KOPT-K1 (cell line): ENCODE results near the gene MYL3.

Experiments
- H3K27ac ChIP-seq: fragments of 200-600 bp; sonication (generic); 2 replicates; pipeline ENCODE4 v1.5.1; 2016; ENCODE audit warnings: antibody characterized with exemption, mild to moderate bottlenecking, low read depth, low read length; ENCODE audit not compliant: poor library complexity, severe bottlenecking
- H3K36me3 ChIP-seq: fragments of 200-600 bp; sonication (generic); 2 replicates; pipeline ENCODE4 v1.5.1; 2017; ENCODE audit warnings: antibody characterized with exemption, mild to moderate bottlenecking, low read length, moderate library complexity; ENCODE audit not compliant: insufficient read depth
- H3K9me3 ChIP-seq: fragments of 200-600 bp; sonication (generic); 2 replicates; pipeline ENCODE4 v1.5.1; 2017; ENCODE audit warnings: antibody characterized with exemption, low read length, mild to moderate bottlenecking; ENCODE audit not compliant: insufficient read depth, poor library complexity, severe bottlenecking

MYL3 gene

DNA sequence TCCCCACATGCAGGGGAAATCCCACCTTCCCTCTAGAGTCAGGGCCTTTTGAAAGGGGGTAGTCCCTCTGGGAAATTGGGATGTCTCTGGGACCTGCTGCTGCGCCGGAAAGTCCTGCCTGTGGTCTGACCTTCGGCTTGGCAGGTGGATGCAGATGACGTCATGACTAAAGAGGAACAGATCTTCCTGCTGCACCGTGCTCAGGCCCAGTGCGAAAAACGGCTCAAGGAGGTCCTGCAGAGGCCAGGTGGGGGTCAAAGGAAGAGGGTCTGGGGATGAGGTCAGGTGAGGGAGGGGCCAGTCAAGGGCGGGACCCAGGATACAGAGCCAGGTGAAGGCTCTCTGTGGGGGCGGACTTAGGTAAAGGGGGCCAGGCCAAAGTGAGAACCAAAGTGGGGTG is 30.5 kb upstream of the MYL3 start:
- Histone ChIP-seq H3K36me3 (no peaks in the 10 kb centered on the region), H3K9me3 (no peaks in the 10 kb centered on the region), H3K27ac (no peak overlapping the region)

DNA sequence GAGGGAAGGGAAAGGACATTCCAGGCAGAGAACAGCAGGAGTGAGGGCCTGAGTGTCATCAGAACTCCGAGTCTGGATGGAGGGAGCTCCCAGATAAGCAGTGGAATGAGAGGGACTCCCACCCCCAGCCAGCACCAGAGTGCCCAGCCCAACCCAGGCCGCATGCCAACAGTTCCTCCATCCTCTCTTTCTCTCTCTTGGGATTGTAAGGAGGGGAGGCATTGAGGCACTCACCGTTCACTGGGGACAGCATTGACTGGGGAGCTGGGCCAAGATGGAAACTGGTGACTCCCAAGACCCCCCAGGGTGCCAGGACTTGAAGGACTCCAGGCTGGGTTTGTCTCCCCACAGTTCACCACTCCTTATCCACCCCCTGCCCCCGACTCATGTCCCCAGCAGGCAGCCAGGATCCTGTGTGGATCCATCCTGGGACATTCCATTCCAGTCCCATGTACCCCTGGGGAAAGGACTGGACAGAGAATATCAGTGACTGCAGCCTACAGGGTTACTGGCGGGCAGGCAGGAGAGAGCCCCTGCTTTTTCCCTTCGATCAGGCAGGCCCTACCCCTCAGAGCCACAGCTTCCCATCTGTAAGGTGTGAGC is 30.0 kb upstream of the MYL3 start:
- Histone ChIP-seq H3K9me3 (no peaks in the 10 kb centered on the region), H3K27ac (no peak overlapping the region), H3K36me3 (no peaks in the 10 kb centered on the region)

DNA sequence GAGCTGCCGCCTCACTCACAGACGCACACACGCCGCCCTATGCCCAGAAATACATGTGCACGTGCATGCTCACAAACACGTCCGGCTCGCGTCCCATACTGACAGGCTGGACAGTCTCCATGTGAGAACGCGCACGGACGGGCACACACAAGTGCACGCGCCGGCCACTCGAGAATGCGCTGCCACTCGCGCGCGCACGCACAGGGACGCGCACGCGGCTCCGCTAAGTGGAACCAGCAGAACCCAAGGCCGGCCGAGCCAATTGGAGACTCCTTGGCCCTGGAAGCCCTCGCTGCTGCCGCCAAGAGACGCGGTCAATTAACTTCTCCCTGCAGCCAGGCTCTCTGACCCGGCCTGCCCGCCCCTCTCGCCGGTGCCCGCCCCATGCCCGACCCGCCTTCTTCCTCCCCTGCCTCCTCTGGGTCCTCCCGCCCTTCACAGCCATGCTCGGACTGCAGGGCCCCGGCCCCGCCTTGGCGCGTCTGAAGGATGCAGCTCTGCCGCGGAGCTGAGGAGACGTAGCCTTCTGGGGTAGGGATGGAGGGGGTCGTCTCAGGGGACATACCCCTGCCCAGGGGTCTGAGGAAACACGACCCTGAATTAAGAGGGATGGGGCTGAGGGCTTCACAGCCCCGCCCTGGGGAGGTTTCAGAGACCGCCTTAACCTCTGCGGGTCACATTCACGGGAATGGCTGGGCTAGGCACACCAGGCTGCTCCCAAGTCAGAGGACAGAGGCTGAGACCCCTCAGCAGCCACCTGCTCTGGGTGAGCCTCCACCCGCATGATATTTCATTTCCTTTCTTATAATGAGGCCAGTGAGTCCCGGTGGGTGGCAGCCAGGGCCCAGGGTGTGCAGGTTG is 29.3 kb upstream of the MYL3 start:
- H3K36me3 ChIP-seq: no peaks in the 10 kb centered on the region
- H3K9me3 ChIP-seq: no peaks in the 10 kb centered on the region
- no peak overlapping the region for H3K27ac ChIP-seq

DNA sequence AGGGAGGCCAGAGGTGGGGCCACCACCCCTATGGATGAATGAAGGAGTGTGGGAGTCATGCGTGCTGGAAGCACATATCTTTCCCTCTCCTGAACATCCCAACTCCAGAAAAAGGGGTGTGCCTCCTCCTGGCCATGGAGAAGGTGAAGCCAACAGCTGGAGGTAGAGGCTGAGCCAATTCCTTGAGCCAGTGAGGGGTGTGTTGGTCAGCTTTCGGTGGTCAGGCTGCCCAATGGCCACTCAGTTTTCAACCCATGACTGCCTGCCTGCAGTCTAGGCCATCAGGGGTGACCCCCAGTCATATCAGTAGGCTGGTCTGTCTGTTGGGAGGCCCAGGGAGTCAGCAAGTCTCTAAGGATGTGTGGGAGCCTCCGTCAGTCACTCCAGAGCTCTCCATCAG is 27.9 kb upstream of the MYL3 start:
- Histone ChIP-seq H3K27ac (no peak overlapping the region), H3K9me3 (no peaks in the 10 kb centered on the region), H3K36me3 (no peaks in the 10 kb centered on the region)

DNA sequence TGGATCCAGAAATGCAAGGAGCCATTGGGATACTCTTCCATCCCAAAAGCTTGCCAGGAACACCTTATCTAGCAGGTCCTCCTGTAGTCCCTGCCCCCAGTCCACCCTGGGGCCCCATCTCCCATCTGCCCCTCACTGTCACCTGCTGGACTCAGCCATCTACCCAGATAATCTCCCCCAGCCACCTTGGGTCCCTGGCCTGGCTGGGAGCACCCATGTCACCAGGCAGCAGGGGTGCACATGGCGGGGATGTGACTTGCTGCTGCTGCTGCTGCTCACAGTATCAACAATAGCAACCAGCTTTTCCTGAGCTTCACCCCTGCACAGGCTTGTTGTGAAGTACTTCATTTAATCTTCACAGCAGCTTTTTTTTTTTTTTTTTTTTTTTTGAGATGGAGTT is 26.9 kb upstream of the MYL3 start:
- no peaks in the 10 kb centered on the region for H3K9me3 ChIP-seq
- H3K36me3 ChIP-seq: no peaks in the 10 kb centered on the region
- H3K27ac ChIP-seq: no peak overlapping the region

DNA sequence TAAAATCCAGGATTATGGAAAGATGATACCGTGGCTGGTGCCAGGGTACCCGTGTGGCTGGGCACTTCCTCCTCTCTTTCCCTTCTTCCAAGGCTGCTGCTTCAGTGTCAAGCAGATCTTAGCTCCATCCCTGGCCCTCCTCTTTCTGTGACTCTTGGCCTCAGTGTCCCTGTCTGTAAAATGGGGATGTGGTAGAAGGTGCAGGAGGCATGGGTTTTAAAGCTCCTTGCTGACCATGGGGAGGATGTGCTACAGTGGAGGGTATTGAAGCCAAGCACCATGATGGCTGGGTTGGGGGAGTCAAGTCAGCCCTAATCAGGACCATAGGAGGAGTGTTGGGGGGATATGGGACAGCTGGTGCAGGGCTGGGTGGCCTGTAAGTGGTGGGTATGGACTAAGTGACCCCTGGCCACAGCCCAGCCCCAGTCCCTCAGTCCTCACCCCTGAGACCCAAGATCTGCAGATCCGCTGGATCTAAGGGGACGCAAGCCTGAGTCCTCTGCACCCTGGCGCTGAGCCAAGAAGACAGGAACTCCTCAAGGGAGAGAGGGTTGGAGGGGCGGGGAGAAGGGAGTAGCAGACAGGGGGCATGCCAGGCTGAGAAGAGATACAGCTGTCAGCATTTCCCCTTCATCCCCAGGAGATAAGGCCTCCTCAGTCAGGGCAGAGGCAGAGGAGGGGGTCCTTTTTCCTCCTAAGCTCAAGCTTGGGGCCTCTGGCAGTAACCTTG is 26.3 kb upstream of the MYL3 start:
- Histone ChIP-seq H3K9me3 (no peaks in the 10 kb centered on the region), H3K27ac (no peak overlapping the region), H3K36me3 (no peaks in the 10 kb centered on the region)

DNA sequence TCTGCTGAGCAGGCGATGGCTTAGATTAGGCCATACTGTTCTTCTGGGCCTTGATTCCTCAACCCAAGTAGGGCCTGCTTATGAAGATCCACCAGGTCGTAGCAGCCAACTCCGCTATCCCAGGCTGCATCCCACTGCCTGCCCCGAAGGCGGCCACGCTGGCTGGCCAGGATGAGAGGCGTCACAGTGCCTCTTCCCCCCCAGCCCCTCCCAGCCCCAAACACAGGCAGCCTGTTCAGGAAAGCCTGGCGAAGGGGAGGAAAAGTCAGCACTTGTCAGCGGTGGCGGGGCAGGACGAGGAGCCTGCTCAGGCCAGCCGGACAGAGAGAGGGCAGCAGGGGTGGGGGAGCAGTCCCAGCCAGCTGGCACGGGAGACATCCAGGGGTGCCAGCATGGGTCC is 25.5 kb upstream of the MYL3 start:
- no peaks in the 10 kb centered on the region for H3K36me3 ChIP-seq
- no peak overlapping the region for H3K27ac ChIP-seq
- no peaks in the 10 kb centered on the region for H3K9me3 ChIP-seq

DNA sequence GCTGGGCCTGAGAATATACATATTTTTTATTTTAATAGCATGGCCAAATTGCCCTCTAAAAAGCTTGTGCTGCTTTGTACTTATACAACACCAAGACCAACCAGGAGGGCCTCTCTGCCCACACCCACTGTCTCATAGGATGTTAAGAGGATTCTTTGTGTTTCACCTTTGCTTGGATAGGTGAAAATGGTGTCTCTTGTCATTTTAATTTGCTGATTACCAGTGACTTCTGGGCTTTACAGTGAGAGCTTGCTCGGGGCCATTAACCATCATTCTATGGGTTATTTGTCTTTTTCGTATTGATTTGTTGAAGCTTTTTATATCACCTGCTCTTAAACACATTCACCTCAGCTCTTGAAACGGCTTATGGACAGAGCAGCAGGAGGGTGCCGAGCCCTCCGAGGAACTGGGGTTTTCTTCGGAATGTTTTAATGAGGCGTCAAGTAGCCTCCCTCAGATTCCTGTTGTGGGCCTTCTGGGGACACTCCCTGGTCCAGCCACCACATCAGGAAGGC is 24.8 kb upstream of the MYL3 start:
- Histone ChIP-seq H3K36me3 (no peaks in the 10 kb centered on the region), H3K9me3 (no peaks in the 10 kb centered on the region), H3K27ac (no peak overlapping the region)

DNA sequence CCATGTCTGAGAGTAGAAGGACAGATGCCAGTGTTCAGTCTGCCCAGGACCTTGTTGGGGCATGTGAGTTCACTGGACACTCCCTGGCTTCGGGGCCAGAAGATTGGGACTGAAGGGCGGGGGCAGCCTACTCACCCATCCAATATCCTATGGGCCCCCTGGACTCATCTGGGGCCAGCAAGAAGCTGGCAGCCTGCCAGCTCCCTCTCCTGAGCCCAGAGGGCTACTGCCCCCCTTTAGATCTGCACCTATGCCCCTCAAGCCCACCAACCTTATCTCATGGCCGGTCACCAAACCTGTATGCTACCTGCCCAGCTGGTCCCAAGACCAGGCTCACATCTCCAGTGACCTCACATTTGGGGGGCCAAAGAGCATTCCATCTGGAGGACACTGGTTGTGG is 22.4 kb upstream of the MYL3 start:
- Histone ChIP-seq H3K27ac (no peak overlapping the region), H3K9me3 (no peaks in the 10 kb centered on the region), H3K36me3 (no peaks in the 10 kb centered on the region)

DNA sequence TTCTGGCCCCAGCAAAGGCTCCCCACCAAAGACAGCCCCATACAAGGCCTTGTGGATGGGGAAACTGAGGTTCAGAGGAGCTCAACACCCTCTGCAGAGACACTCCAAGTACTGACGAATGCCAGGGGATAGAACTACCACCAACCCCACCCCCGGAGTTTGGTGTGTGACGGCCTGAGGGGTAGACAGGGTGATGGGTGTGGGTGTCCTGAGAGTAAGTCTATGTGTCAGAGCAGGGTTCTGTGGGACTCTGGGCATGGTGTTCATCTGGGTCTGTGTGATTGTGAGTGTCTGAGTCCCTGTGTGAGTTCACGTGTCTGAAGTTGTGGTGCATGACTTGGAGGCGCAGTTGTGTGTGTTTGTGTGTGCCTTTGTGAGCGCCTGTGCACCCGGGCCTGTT is 21.7 kb upstream of the MYL3 start:
- no peaks in the 10 kb centered on the region for H3K9me3 ChIP-seq
- no peaks in the 10 kb centered on the region for H3K36me3 ChIP-seq
- no peak overlapping the region for H3K27ac ChIP-seq

DNA sequence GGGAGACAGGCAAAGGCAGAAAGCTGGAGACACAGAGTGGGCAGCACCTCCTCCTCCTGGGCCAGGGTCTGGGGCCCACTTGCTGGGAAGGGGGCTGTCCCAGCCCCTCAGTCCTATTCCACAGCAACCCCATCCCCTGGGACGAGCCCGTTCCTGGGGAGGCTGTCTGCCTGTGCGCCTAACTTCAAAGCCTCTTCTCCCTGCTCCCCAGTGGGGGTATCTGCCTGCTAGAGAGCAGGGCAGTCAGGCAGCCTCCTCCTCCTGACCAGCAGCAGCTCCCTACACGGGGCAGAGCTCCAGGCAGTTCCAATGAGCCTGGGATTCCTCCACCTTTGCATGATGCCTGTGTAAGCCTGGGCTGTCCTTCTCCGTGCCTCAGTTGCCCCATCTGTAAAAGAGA is 21.2 kb upstream of the MYL3 start:
- Histone ChIP-seq H3K9me3 (no peaks in the 10 kb centered on the region), H3K36me3 (no peaks in the 10 kb centered on the region), H3K27ac (no peak overlapping the region)

DNA sequence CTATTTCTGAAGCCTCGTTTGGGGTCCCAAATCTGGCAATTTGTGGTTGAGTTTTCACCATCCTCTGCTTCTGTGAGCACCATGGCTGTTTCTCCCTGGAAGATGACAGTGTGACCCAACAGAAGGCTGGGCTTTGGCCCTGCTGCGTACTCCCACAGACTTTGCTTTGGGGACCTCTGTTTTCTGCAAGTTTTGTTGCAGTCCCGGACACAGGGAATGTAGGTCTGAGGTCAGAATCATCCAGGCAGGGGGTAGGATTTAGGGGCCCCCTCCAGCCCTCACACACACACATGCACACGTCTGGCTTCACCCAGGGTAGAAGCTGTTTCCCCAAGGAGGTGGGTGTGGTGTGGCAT is 20.6 kb upstream of the MYL3 start:
- Histone ChIP-seq H3K9me3 (no peaks in the 10 kb centered on the region), H3K36me3 (no peaks in the 10 kb centered on the region), H3K27ac (no peak overlapping the region)

DNA sequence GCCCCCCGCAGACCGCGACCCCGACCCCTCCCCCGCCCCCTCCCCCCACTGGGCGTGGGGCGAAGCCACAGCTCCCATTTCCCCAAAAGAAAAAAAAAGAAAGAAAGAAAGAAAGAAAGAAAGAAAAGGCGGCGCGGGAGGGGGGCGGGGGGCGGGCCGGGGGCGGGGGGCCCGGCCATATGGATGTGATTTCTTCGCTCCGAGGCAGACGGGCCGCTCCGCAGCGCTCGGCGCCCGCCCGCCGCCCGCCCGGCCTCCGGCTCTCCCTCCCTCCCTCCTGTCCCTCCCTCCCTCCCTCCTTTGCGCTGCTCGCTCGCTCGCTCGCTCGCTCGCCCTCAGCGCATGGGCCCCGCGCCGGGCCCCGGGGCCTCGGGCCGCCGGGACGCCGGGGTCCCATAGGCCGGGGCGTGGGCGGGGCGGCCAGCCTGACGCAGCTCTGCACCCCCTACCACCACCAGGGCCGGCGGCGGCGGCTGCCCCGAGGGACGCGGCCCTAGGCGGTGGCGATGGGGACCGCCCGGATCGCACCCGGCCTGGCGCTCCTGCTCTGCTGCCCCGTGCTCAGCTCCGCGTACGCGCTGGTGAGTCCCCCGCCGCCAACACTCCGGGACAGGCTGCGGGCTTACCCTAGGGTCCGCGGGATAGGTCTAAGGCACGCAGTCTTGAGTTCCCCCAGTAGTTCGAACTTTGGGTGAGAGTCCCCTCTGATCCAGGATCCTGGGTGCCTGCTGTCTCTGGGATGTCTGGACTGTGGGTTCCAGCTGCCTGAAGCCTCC is 20.0 kb upstream of the MYL3 start:
- no peaks in the 10 kb centered on the region for H3K36me3 ChIP-seq
- no peak overlapping the region for H3K27ac ChIP-seq
- H3K9me3 ChIP-seq: no peaks in the 10 kb centered on the region

DNA sequence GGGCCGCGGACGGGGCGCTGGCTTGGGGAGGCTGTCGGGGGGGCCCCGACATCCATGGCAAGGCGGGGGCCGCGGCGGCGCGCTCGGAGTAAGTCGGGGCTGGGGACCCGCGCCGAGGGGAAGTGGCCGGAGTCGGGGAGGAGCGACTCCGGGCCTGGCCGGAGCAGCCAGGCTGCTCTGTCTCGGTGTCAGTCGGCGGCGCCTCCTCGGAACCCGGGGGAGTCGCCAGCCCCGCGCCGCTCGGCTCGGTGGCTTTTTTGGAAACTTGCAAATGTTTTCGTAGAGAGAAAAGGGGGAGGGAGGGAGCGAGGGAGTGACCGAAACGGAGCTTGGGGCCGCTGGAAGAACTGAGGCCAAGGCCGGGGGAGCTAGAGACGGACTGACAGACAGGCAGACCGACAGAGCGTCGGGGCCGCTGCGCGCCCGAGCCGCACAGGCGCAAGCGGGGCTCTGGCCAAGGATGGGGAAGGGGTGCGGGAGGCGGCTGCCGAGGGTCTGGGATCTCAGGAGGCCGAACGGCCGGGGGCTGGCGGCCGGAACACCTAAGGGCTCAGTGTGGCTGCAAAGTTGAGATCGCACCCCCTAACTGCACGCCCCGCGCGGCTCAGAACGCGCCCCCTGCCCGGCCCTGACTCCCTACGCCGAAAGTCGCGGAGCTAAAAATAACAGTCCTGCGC is 19.3 kb upstream of the MYL3 start:
- Histone ChIP-seq H3K27ac (no peak overlapping the region), H3K36me3 (no peaks in the 10 kb centered on the region), H3K9me3 (no peaks in the 10 kb centered on the region)
